Smooth muscle cell (in vitro differentiated cells): ENCODE data around the gene SAMD14. TPM values are rescaled to one million over a fixed set of nuclear protein-coding genes. Genes with fewer than 3 reads are reported as not detected.

Experiments used
- DNase-seq: peaks from one replicate; lab custom pipeline; 2025; ENCODE audit not compliant: unreplicated experiment; lab: John Stamatoyannopoulos, UW
- H2AFZ ChIP-seq: fragments of 200-600 bp; sonication (generic); 2 replicates; pipeline ENCODE4 v1.6.0; 2016; ENCODE audit warnings: antibody characterized with exemption, low read depth, mild to moderate bottlenecking
- H3F3A ChIP-seq: fragments of 200-600 bp; sonication (generic); 2 replicates; pipeline ENCODE4 v1.6.0; 2017; ENCODE audit warnings: antibody characterized with exemption, low read depth
- H3K27ac ChIP-seq: fragments of 200-600 bp; sonication (generic); 2 replicates; pipeline ENCODE4 v1.5.1; 2016; ENCODE audit warnings: low read depth, mild to moderate bottlenecking
- H3K27me3 ChIP-seq: fragments of 200-600 bp; sonication (generic); 2 replicates; pipeline ENCODE4 v1.6.1; 2016; ENCODE audit warnings: low read depth, mild to moderate bottlenecking
- H3K36me3 ChIP-seq: fragments of 200-600 bp; sonication (generic); 2 replicates; pipeline ENCODE4 v1.5.1; 2016; ENCODE audit warnings: low read depth
- H3K4me1 ChIP-seq: fragments of 200-600 bp; sonication (generic); 2 replicates; pipeline ENCODE4 v1.5.1; 2016; ENCODE audit warnings: low read depth
- H3K4me2 ChIP-seq: fragments of 200-600 bp; sonication (generic); 2 replicates; pipeline ENCODE4 v1.6.0; 2016; ENCODE audit warnings: mild to moderate bottlenecking
- H3K4me3 ChIP-seq: fragments of 200-600 bp; sonication (generic); 2 replicates; pipeline ENCODE4 v1.5.1; 2016; ENCODE audit warnings: mild to moderate bottlenecking
- H3K79me2 ChIP-seq: fragments of 200-600 bp; sonication (generic); 2 replicates; pipeline ENCODE4 v1.6.0; 2016; ENCODE audit warnings: low read depth, mild to moderate bottlenecking
- H3K9ac ChIP-seq: fragments of 200-600 bp; sonication (generic); 2 replicates; pipeline ENCODE4 v1.6.0; 2016; ENCODE audit warnings: low read depth
- H3K9me3 ChIP-seq: fragments of 200-600 bp; sonication (generic); replicated peaks from 2 replicates; pipeline ENCODE4 v1.5.1; 2016; ENCODE audit warnings: low read depth
- H4K20me1 ChIP-seq: fragments of 200-600 bp; sonication (generic); 2 replicates; pipeline ENCODE4 v1.6.0; 2016; ENCODE audit warnings: low read depth
- CTCF ChIP-seq: fragments of 200-600 bp; sonication (generic); IDR thresholded peaks from 2 replicates; pipeline ENCODE4 v1.5.1; 2017; ENCODE audit warnings: borderline replicate concordance, mild to moderate bottlenecking, antibody characterized with exemption; ENCODE audit not compliant: insufficient read depth, poor library complexity, severe bottlenecking
- WGBS: methylation state at CpG from one replicate; pipeline ENCODE4 v1.1.7; 2016; ENCODE audit warnings: low lambda C conversion rate; 5-methylcytosine and 5-hydroxymethylcytosine counted together
- polyA plus RNA-seq: library from polyadenylated mRNA; unstranded; fragments of >200 nt; fragmentation: Nextera tagmentation; extraction: Ambion mirVana; gene quantifications from 2 replicates; pipeline ENCODE4 v1.2.1, GENCODE V29; 2016
- total RNA-seq: library from RNA; depleted of rRNA; stranded (reverse); fragments of >200 nt; gene quantifications from 2 replicates; pipeline ENCODE4 v1.2.3, GENCODE V29; 2014

SAMD14 gene
- total and polyA plus RNA-seq, 2 experiments from 2014 or later, result 13.7 to 39.1 TPM

GRCh38 chr17:50151937-50152547 lies 22.1 kb upstream of the SAMD14 start:
- H3K9me3 ChIP-seq, result no peaks in the 10 kb centered on the region
- no peaks in the 10 kb centered on the region for H3K27me3 ChIP-seq
- H3K27ac ChIP-seq, result peak overlapping the region; percentile 45
- H3F3A ChIP-seq, result peaks cover 12% of the 10 kb centered on the region
- H3K79me2 ChIP-seq, result peaks cover 38% of the 10 kb centered on the region
- H3K9ac ChIP-seq, result no peak overlapping the region
- peak overlapping the region; percentile 99 for H3K4me3 ChIP-seq
- H3K4me2 ChIP-seq, result peak overlapping the region; percentile 98
- no peaks in the 10 kb centered on the region for H3K36me3 ChIP-seq
- H3K4me1 ChIP-seq, result peaks cover 28% of the 10 kb centered on the region
- H2AFZ ChIP-seq, result peak overlapping the region; percentile 35
- no peak for TF ChIP-seq CTCF
- peaks cover 29% of the 10 kb centered on the region for H4K20me1 ChIP-seq
- WGBS, result 2% methylated on average over 12 of the region's 12 CpGs
- peak; percentile 62 for DNase-seq

- Histone ChIP-seq H3K27ac (peak overlapping the region; percentile 45), H3K9me3 (no peaks in the 10 kb centered on the region), H3K9ac (peak overlapping the region; percentile 74), H3F3A (peaks cover 12% of the 10 kb centered on the region), H3K4me2 (peak overlapping the region; percentile 98), H3K27me3 (no peaks in the 10 kb centered on the region), H3K4me1 (peaks cover 30% of the 10 kb centered on the region), H2AFZ (no peak overlapping the region), H3K79me2 (peaks cover 45% of the 10 kb centered on the region), H4K20me1 (peaks cover 36% of the 10 kb centered on the region), H3K36me3 (no peaks in the 10 kb centered on the region), H3K4me3 (peak overlapping the region; percentile 99)
- DNase-seq, result peak; percentile 66
- WGBS, result under 1% methylated on average over 19 of the region's 40 CpGs
- peak; percentile 59 for TF ChIP-seq CTCF
Measured at GRCh38 chr17:50151041-50151936, 21.3 kb upstream of the SAMD14 start.

GRCh38 chr17:50150354-50151040 lies 20.5 kb upstream of the SAMD14 start, which contains the start of gene PPP1R9B:
TSS of gene PPP1R9B (minus strand) at chr17:50150677. CDS start at chr17:50150513, 164 bp downstream.
- Histone ChIP-seq H3K9me3 (no peaks in the 10 kb centered on the region), H3K4me2 (peak within 1 kb of the TSS; percentile 98), H2AFZ (no peak within 1 kb of the TSS), H4K20me1 (peaks cover 44% of the 10 kb centered on the region), H3K4me1 (peaks cover 30% of the 10 kb centered on the region), H3K27ac (peak within 1 kb of the TSS; percentile 45), H3K36me3 (no peaks in the 10 kb centered on the region), H3K27me3 (no peaks in the 10 kb centered on the region), H3F3A (peaks cover 7% of the 10 kb centered on the region), H3K9ac (peak within 1 kb of the TSS; percentile 78), H3K4me3 (peak within 1 kb of the TSS; percentile 99), H3K79me2 (peaks cover 53% of the 10 kb centered on the region)
- WGBS, result under 1% methylated on average over 56 of the region's 69 CpGs
- DNase-seq, result no peak
- TF ChIP-seq CTCF, result no peak
